Parathyroid adenoma (tissue), 2 donors: ENCODE measurements around the gene ALK.

Experiments
- H2AFZ ChIP-seq: fragments of 300-600 bp; sonication (generic); one replicate; pipeline ENCODE4 v1.7.0; 2017; ENCODE audit warnings: antibody characterized with exemption, mild to moderate bottlenecking
- H3K27ac ChIP-seq: fragments of 300-600 bp; sonication (generic); one replicate; pipeline ENCODE4 v1.7.0; 2017
- H3K27me3 ChIP-seq: fragments of 300-600 bp; sonication (generic); one replicate; pipeline ENCODE4 v1.7.0; 2017; ENCODE audit warnings: low read length; ENCODE audit not compliant: control insufficient read depth, insufficient read depth
- H3K36me3 ChIP-seq: fragments of 300-600 bp; sonication (generic); one replicate; pipeline ENCODE4 v1.7.0; 2017; ENCODE audit warnings: low read length; ENCODE audit not compliant: control insufficient read depth, insufficient read depth
- H3K4me1 ChIP-seq: fragments of 300-600 bp; sonication (generic); one replicate; pipeline ENCODE4 v1.7.0; 2017; ENCODE audit warnings: control low read depth
- H3K4me2 ChIP-seq: fragments of 300-600 bp; sonication (generic); one replicate; pipeline ENCODE4 v1.7.0; 2017; ENCODE audit warnings: low read length
- H3K4me3 ChIP-seq: fragments of 300-600 bp; sonication (generic); one replicate; pipeline ENCODE4 v1.7.0; 2017; ENCODE audit warnings: low read depth, low read length
- H3K79me2 ChIP-seq: fragments of 300-600 bp; sonication (generic); one replicate; pipeline ENCODE4 v1.7.0; 2017; ENCODE audit warnings: control low read depth
- H3K9ac ChIP-seq: fragments of 300-600 bp; sonication (generic); one replicate; pipeline ENCODE4 v1.7.0; 2017; ENCODE audit warnings: mild to moderate bottlenecking
- H3K9me3 ChIP-seq: fragments of 300-600 bp; sonication (generic); one replicate; pipeline ENCODE4 v1.7.0; 2017; ENCODE audit warnings: low read length; ENCODE audit not compliant: control insufficient read depth
- CTCF ChIP-seq: fragments of 300-600 bp; sonication (generic); IDR thresholded peaks from one replicate; pipeline ENCODE4 v1.7.0; 2017; ENCODE audit warnings: antibody characterized with exemption, mild to moderate bottlenecking
- donor health status: primary hyperparathyroidism.

Gene ALK

GRCh38 chr2:29444150-29444549 lies 477.2 kb downstream of the ALK start:
- no peaks in the 10 kb centered on the region for H3K36me3 ChIP-seq
- H3K79me2 ChIP-seq: no peaks in the 10 kb centered on the region
- no peak overlapping the region for H3K4me2 ChIP-seq
- no peak overlapping the region for H3K9ac ChIP-seq
- H3K9me3 ChIP-seq: no peaks in the 10 kb centered on the region
- no peak overlapping the region for H3K4me3 ChIP-seq
- no peaks in the 10 kb centered on the region for H3K27me3 ChIP-seq
- H3K27ac ChIP-seq: no peak overlapping the region
- no peaks in the 10 kb centered on the region for H3K4me1 ChIP-seq
- no peak overlapping the region for H2AFZ ChIP-seq
- TF ChIP-seq CTCF: no peak

- Histone ChIP-seq H3K9me3 (no peaks in the 10 kb centered on the region), H3K36me3 (no peaks in the 10 kb centered on the region), H3K79me2 (no peaks in the 10 kb centered on the region), H3K27ac (no peak overlapping the region), H2AFZ (no peak overlapping the region), H3K4me1 (no peaks in the 10 kb centered on the region), H3K4me2 (no peak overlapping the region), H3K4me3 (no peak overlapping the region), H3K27me3 (no peaks in the 10 kb centered on the region), H3K9ac (no peak overlapping the region)
- TF ChIP-seq CTCF: no peak
Observed at GRCh38 chr2:29443627-29444026, 477.8 kb downstream of the ALK start.

- H3K27ac ChIP-seq: no peak overlapping the region
- no peaks in the 10 kb centered on the region for H3K4me1 ChIP-seq
- no peak for TF ChIP-seq CTCF
Observed at GRCh38 chr2:29443151-29443550, 478.2 kb downstream of the ALK start.

GRCh38 chr2:29440921-29441623 lies 480.3 kb downstream of the ALK start:
- Histone ChIP-seq H3K27ac (no peak overlapping the region), H3K36me3 (no peaks in the 10 kb centered on the region), H3K9me3 (no peaks in the 10 kb centered on the region), H3K79me2 (no peaks in the 10 kb centered on the region), H3K4me3 (no peak overlapping the region), H3K9ac (no peak overlapping the region), H3K4me2 (no peak overlapping the region), H3K4me1 (no peaks in the 10 kb centered on the region), H3K27me3 (no peaks in the 10 kb centered on the region), H2AFZ (no peak overlapping the region)
- no peak for TF ChIP-seq CTCF

More at GRCh38 chr2:29443151-29443550, 478.2 kb downstream of the ALK start:
- H3K4me3 ChIP-seq: no peak overlapping the region
- no peaks in the 10 kb centered on the region for H3K79me2 ChIP-seq
- H3K36me3 ChIP-seq: no peaks in the 10 kb centered on the region
- no peak overlapping the region for H3K9ac ChIP-seq
- H3K9me3 ChIP-seq: no peaks in the 10 kb centered on the region
- no peaks in the 10 kb centered on the region for H3K27me3 ChIP-seq
- no peak overlapping the region for H2AFZ ChIP-seq
- H3K4me2 ChIP-seq: no peak overlapping the region

- Histone ChIP-seq H3K9ac (no peak overlapping the region), H3K4me1 (no peaks in the 10 kb centered on the region), H3K9me3 (no peaks in the 10 kb centered on the region), H3K36me3 (no peaks in the 10 kb centered on the region), H3K27ac (no peak overlapping the region), H2AFZ (no peak overlapping the region), H3K4me3 (no peak overlapping the region), H3K4me2 (no peak overlapping the region), H3K79me2 (no peaks in the 10 kb centered on the region), H3K27me3 (no peaks in the 10 kb centered on the region)
- no peak for TF ChIP-seq CTCF
Observed at GRCh38 chr2:29433920-29434319, 487.5 kb downstream of the ALK start.
